ENCODE data around the gene WNT7A.

The WNT7A gene

DNA sequence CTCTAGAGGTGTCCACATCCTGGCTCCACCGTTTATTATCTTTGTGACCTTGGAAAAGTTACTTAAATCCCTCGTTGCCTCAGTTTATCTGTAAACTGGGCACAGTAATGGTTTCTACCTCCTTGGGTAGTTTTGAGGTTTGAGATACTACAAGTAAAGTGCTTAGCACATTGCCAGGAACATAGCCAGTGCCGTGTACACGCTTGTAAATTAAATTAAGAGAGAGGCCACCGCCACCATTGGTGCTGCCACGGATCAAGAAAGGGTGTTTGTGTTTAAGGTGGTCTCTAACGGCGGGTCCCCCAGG lies 5.8 kb upstream of the WNT7A start:
- DNase-seq, result no peak

DNA sequence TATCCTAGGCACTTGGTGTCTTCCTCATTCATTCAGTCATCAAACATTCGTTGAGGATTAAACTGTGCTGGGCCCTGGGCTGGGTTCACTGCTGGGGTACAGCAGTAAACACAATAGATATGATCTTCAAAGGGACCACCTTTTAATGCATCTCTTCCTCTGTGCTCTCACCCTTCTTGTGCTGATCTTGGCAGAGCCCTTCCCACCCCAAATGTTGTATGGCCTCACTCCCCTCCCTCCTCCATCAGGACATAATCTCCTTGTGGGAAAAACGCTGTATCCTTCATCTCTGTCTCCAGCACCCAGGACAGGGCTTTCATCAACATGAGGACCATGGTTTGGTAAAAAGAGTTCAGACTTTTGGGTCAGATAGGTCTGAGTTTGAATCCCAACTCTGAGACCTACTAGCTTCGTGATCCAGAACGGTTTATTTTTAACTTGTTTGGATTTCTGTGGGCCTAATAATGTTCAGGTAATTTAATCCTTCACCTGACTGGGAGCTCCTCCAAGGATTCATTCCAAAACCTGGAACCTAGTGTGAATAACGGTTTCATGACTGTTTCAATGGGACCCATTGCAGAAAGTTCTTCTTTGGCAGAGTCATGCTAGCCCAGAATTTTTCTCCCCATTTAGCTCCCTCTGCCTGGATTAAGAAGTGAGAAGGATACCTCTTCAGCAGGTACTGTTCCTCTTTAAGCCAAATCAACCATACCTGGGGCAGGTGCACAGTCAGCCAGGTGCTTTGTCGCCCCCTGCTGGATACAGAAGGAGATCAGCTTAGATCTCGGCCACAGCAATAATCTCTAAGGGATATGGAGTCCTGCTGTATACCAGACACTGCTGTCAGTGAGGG lies 5.2 kb upstream of the WNT7A start:
- peak in 4 of 56 donors; percentile 18 to 51 (median 30) for DNase-seq

DNA sequence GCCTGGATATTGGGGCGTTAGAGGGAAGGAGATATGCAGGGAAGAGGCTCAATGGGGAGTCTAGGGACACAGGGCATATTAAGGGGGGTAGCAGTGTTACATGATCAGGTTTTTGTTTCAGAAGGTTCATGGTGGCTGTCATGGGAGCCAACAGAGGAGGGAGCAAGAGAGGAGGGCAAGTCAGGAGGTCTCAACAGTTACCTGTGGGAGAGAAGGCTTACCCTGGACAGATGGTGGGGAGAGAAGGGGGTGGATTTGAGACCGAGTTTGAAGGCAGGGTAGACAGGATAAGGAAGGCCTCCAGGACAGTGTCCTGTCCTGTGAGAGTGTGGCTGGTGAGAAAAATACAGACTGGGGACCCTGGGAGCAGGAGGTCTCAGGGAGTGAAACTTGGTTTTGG lies 3.8 kb upstream of the WNT7A start:
- no peak for DNase-seq

DNA sequence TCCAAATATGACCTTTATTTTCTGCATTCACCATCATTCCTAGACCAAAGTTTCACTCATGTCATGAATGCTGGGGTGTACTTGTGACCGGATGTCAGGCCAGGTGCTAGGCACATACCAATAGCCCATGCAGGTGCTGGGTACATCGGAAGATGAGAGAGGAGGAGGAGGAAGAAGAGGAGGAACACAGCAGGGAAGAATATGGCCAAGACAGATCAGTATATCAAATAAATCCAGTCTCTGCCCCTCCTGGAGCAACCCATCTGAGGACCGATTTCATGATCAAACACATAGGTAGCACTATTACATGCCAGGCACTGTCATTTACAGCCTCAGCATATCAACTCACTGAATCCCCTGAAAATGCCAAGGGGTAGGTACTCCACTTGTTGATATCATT lies 3.0 kb upstream of the WNT7A start:
- DNase-seq, result no peak

DNA sequence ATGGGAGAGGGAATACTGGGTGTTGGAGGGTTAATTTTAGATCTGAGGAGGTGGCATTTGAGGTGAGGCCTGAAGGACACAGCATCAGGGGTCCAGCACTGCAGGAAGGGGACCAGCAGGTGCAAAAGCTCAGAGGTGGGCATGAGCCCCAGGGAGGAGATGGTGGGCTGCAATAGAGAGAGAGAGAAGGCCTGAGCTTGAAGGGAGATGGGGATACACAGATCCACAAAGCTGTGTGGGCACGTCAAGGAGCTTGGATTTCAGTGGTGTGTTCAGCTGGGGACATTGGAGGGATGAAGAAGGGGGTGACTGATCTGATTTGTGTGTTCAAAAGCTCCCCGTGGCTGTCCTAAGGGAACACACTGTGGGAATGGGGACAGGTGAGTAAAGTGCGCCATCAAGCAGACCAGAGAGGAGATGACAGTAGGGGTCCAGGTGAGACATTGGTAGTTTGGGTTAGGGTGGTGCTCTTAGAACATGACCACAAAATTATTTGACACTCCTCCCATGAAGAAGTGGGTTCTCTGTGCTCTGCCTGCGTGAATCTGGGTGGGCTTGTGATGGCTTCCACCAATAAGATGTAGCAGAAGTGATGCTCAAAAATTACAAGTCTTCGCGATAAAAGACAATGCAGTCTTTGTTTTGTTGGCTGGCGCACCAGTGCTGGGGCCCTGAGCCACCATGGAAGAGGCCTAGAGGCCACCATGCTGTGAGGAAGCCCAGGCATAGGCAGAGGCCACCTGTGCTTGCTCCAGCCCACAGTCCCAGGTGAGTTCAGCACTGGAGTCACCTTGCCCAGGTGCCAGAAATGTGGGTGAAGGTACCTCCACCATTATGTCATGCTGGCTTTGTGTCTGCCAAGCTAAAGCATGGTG lies 1.9 kb upstream of the WNT7A start:
- no peak for DNase-seq

DNA sequence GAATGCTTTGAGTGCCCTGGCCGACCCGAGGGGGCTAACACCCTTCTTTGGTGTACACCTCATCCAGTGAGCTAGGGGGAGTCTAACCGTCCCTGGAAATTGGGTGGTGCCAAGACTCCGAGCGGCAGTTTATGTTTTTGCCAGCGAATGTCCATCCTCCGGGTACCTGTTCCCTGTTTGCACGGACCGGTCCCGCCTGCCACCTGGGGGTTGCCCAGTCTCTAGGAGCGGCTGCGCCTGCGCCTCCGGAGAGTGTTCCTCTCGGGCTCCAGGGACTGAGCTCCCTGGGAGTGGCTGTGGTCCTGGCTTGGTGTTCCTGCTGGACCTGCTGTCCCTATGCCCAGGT lies 913 bp upstream of the WNT7A start:
- DNase-seq, result no peak

DNA sequence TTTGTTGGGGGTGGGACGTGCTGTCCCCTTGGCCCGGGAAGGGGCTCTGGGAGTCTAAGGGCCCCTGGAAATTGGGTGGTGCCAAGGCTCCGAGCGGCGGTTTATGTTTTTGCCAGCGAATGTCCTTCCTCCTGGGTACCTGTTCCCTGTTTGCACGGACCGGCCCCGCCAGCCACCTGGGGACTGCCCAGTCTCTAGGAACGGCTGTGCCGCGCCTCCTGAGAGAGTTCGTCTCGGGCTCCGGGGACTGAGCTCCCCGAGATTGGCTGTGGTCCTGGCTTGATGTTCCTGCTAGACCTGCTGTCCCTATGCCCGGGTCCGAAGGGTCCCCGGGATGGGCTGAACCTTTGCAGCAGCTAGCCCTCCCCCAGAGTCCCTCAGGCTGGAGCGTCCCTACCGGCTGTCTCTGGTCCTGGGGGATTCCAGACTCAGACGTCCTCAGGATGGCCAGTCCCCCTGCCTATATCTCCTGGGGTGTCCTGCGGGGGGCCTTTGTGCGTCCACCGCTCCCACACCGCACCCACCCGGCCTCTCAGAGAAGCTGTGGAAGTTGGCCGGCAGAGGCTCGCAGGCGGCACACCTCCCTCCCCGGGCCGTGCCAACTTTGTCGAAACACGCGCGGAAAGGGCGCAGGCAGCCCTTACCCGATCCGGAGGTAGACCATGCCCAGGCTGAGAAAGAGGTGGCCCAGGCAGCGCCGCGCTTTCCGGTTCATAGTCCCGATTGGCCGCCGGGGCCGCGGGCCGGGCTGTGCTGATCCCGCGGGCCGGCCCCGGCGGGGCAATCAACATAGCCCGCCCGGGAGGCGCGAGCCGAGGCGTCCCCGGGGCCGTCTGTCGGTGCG lies 547 bp downstream of the WNT7A start:
- peak in 2 of 56 donors; percentile 22 to 64 for DNase-seq

DNA sequence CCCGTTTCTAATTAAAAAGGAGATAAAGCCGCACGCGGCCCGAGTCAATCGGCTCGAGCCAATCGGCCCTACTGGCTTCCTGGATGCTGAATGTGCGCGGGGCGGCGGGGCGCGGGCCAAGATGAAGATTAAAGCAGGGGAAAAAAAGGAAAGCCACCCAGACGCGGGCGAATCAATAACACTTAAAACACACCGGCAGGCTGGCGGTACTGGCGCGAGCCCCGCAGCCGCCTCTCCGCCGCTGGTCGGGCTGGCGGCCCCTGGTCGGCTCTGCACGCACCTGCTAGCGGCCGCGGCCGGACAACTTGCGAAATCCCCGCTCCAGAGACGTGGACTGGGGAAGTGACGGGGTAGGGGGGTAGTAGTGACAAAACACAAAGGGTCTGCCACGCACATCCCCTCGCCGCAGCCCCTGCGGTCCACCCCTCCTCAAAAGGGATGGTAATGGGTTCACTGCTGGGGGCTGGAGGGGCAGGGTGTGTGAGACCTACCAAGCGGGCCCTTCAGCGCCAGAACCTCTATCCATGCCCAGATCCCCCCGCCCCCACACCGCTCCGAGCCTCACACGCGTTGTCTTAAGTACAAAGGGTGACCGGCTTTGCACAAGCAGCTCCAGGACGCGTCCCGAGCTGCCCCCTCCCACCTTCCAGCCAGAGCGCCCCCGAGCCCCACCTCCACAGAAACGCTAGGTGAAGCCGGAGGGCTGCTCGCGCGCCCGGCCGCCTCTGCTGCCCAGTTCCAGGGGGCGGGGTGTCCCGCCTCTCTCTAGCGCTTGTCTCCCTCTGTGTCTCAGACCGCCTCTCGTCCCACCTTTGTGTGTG lies 1.4 kb downstream of the WNT7A start:
- peak in 3 of 56 donors; percentile 22 to 46 (median 33) for DNase-seq

DNA sequence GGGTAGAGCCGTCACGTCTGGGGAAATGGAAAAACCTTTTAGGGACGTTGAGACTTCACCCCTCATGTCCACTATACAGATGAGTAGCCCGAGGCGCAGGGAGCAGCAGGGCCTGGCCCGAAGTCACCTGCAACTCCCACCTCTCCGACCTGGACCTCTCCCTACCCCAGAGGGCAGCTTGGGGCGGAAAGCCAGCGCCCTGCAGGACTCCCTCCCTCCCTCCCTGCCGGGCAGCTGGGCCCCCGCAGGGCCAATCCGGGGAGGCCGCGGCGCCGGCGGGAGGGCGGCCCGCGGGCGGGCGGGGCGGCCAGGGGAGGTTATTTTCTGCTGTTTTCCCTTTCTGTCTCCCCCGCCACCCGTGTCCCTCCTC lies 2.0 kb downstream of the WNT7A start:
- peak in 1 of 56 donors; percentile 40 for DNase-seq

DNA sequence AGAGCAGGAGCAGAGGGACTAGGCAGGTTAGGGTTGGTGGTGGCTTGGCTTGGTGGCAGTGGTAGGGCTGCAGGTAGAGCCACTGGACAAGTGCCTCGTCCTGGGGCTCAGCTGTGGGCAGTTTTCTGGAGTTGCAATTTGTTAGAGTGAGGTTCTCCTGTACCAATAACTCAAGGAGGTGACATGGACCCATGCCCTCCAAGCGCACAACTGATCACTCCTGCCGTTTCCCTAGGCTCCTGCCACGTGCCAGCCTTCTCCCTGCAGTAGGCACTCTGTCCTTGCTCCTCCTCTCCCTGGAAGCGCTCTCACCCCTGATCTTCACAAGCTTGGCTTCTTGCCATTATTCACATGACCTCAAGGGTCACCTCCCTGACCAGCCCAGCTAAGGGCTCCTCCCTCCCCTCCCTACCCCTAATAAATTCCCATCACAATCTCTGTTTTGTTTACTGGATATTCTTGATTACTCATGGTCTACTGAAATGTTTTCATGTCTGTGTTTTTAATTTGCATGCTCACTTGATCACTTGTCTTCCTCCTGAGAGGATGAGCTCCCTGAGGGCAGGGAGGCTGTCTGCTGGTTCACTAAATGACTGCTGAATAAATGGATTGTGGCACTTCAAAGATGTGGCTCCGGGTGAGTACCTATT lies 3.3 kb downstream of the WNT7A start:
- DNase-seq, result no peak

DNA sequence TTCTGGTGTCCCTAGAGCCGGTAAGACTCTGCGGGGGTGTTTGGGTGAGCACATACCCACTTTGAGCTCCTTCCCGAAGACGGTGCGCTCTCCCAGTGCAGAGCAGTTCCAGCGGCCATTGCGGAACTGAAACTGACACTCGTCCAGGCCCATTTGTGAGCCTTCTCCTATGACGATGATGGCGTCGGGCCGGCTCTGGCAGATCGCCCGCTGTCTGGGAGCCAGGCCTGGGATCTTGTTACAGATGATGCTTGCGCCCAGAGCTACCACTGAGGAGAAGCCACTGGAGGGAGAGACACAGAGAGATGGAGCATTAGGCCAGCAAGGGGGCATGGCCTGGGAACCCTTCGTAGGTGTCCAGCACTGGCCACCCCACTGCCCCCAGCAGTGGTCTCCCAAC lies 5.0 kb downstream of the WNT7A start:
- peak in 32 of 56 donors; percentile 7 to 81 (median 40) for DNase-seq

DNA sequence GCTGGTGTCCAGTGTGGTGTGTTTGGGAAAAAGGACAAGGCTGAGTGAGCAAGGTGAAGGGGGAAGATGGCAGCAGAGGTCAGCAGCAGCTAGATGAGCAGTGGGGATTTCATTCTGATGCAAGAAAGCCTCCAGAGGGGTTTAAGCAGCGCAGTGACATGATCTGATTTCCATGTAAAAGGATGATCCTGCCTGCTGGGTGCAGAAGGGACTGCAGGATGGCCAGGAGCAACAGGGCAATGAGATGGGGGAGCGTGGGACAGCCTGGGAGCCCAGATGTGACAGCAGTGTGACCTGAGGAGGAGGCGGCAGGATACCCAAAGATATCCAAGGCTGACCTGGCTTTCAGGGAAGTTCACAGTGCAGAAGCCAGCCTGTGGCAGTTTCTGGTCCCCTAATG lies 6.1 kb downstream of the WNT7A start:
- DNase-seq, result no peak

DNA sequence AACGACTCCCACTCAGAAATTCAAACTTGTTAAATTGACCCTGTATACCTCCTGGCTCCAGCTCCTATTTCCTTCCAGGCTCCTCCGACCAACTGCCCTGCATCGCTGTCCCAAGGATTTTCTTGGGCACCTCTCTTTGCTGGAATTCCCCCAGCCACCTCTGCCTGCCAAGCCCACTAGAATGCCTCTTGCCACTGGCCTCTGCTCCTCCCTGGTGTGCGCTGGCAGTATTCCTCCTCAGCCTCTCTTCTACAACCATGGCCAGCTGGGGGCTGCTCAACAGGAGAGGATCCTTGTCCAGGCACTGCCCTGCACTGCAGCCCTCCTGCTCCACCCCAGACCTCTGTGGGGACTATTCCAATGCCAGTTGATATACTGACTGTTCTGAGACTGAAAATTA lies 7.4 kb downstream of the WNT7A start:
- peak in 23 of 56 donors; percentile 9 to 71 (median 40) for DNase-seq

DNA sequence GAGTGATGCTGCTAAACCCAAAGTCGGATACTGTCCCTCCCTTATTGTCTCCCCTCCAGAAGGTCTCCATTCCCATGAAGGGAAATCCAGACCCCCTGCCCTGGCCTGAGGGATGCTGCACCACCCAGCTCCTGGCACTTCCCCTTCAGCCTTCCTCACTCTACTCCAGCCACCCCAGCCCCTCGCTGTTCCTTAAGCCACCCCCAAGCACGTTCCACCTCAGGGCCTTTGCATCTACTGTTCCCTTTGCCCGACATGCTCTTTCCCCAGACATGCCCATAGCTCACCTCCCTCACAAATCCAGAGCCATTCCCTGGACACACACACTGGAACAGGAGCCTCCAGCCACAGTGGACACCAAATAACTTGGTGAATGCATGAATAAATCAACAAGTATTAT lies 8.1 kb downstream of the WNT7A start:
- no peak for DNase-seq

DNA sequence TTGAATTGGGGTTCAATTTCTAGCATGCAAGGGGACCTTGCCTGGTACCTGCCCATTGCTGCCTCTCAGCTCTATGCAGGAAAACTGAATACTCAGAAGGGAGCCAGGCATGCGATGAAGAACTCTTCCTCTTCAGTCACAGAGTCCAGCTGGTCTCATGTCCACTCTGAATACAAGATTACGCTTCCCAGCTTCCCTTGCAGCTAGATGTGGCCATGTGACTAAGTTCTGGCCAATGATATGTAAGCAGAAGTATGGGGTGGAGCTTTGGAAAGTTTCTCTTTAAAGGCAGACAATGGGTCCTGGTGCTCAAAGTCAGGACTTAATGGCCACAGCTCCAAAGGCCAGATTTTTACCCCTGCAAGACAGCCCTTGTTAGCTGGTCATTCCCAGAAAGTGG lies 9.0 kb downstream of the WNT7A start:
- DNase-seq, result no peak

DNA sequence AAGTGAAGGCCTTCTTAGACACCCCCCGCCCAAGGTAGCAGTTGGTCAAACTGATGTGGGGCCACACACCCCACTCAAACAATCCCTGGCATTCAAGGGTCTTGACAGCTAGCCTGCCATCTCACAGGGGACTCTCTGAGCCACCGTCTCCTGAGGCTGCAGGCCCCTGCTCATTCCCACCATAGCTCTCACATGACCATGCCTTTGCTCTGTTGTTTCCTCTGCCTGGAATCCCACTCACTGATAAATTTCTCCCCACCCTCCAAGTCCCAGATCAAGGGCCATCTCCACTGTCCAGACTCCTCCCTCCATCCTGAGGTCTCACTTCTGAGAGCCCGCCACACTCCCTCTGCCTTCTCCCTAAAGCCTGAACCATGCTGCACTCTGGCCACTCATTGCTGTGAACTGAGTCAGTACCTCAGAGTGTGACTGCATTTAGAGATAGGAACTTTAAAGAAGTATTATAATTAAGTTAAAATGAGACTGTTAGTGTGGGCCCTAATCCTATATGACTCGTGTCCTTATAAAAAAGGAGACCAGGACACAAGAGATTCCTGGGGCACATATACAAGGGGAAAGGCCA lies 10.0 kb downstream of the WNT7A start:
- DNase-seq, result no peak

DNA sequence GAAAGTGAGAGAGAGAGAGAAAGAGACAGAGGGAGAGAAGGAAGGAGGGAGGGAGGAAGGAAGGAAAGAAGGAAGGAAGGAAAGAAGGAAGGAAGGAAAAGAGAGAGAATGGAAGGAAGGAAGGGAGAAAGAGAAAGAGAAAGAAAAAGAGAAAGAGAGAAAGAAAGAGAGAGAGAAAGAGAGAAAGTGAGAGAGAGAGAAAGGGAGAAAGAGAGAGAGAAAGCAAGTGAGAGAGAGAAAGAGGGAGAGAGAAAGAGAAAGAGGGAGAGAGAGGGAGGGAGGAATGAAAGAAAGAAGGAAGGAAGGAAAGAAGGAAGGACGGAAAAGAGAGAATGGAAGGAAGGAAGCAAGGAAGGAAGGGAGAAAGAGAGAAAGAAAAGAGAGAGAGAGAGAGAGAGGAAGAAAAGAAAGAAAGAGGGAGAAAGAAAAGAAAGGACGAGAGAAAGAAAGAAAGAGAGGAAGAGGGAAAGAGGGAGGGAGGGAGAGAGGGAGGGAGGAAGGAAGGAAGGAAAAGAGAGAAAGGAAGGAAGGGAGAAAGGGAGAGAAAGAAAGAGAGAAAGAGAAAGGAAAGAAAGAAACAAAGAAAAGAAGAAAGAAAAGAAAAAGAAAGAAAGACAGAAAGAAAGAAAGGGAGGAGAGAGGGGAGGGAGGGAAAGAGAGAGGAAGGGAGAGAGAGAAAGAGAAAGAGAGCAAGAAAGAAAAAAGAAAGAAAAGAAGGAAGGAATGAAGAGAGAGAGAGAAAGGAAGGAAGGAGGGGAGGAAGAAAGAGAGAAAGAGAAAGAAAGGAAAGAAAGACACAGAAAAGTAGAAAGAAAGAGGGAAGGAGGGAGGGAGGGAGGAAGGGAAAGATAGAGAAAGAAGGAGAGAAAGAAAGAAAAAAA lies 10.8 kb downstream of the WNT7A start:
- no peak for DNase-seq

DNA sequence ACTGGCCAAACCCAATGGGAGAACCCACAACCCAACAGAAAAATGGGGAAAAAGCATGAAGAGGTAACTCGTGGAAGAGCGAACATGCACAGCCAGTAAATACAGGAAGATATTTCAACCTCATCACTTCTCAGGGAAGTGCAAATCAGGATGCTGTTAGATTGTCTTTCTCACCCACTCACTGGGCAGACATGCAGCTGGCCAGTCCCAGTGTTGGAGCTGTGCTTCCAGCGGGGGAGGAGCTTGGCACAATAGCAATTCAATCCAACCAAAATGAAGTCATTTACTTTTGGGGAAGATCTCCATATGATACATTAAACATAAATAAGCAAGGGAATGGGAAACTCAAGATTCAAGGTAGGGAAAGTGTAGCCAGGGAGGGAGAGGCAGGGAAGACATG lies 12.1 kb downstream of the WNT7A start:
- DNase-seq, result no peak
